T-helper 2 cell treated with Interferon-gamma antibody and Interleukin-4, amounts not matched to agents 100 ng/mL and 5 ng/mL, for 36 hours (primary cell): ENCODE results near the gene CDX2. TPM values are rescaled to one million over a fixed set of nuclear protein-coding genes. Genes with fewer than 3 reads are reported as not detected.

Source experiments
- intact Hi-C: fragments of 100-400 bp; cut with micrococcal nuclease; formaldehyde crosslinking; loops from one replicate; pipeline ENCODE4 v1.15.1; 2023
- total RNA-seq: library from RNA; stranded (reverse); gene quantifications from 2 replicates; pipeline ENCODE4 v1.2.3, GENCODE V29; 2022

Gene CDX2
- total RNA-seq, 1 donor from 2014 or later: not detected

GRCh38 chr13:27979001-27979643 is 10.0 kb upstream of the CDX2 start:
- intact Hi-C loops: loop anchor here (2.0 to 5.0 kb wide), 2 partner anchors 56 to 187 kb away; partner anchors contain the start of gene GSX1

- intact Hi-C loops: loop anchor here (2.0 to 5.0 kb wide), 2 partner anchors 56 to 186 kb away; partner anchors contain the start of gene GSX1
Measured at GRCh38 chr13:27978301-27978968, 9.3 kb upstream of the CDX2 start.

GRCh38 chr13:27977476-27978300 is 8.6 kb upstream of the CDX2 start:
- intact Hi-C loops: loop anchor here (2.0 to 5.0 kb wide), 2 partner anchors 55 to 185 kb away; partner anchors contain the start of gene GSX1

GRCh38 chr13:27976362-27977091 is 7.4 kb upstream of the CDX2 start:
- intact Hi-C loops: loop anchor here (5.0 kb wide), 1 partner anchor 184 kb away; the partner anchor contains the start of gene GSX1

- intact Hi-C loops: loop anchor here (5.0 kb wide), 1 partner anchor 183 kb away; the partner anchor contains the start of gene GSX1
Measured at GRCh38 chr13:27975564-27976361, 6.6 kb upstream of the CDX2 start.

- intact Hi-C loops: no loop called here
Measured at GRCh38 chr13:27973961-27974662, 5.0 kb upstream of the CDX2 start.

- intact Hi-C loops: no loop called here
Measured at GRCh38 chr13:27973291-27973690, 4.2 kb upstream of the CDX2 start.

- intact Hi-C loops: no loop called here
Measured at GRCh38 chr13:27972478-27972820, 3.3 kb upstream of the CDX2 start.

GRCh38 chr13:27971776-27972477 is 2.8 kb upstream of the CDX2 start:
- intact Hi-C loops: no loop called here

GRCh38 chr13:27971236-27971645 is 2.1 kb upstream of the CDX2 start:
- intact Hi-C loops: no loop called here

GRCh38 chr13:27970382-27971235 is 1.5 kb upstream of the CDX2 start:
- intact Hi-C loops: no loop called here

GRCh38 chr13:27969866-27970229 is 733 bp upstream of the CDX2 start:
- intact Hi-C loops: no loop called here

- intact Hi-C loops: no loop called here
Measured at GRCh38 chr13:27968316-27969081, 616 bp downstream of the CDX2 start.

GRCh38 chr13:27967736-27968315 is 1.3 kb downstream of the CDX2 start:
- intact Hi-C loops: loop anchor here (2.0 kb wide), 1 partner anchor 45 kb away; no protein-coding TSS in a partner anchor

- intact Hi-C loops: loop anchor here (2.0 kb wide), 1 partner anchor 44 kb away; no protein-coding TSS in a partner anchor
Measured at GRCh38 chr13:27967203-27967735, 1.8 kb downstream of the CDX2 start.

- intact Hi-C loops: loop anchor here (2.0 kb wide), 1 partner anchor 44 kb away; no protein-coding TSS in a partner anchor
Measured at GRCh38 chr13:27966641-27967202, 2.4 kb downstream of the CDX2 start.
